Amygdala (tissue), 56 donors: ENCODE results near the gene NT5C2.
"Not testable (repeated sequence)": the region's sequence is repeated elsewhere in the genome, so short reads cannot be mapped to it uniquely, and the experiment has no call there.

ENCODE experiments used
- DNase-seq, 56 donors: peaks; one replicate each; lab custom pipeline; 2025; lab: John Stamatoyannopoulos, UW

The NT5C2 gene

DNA sequence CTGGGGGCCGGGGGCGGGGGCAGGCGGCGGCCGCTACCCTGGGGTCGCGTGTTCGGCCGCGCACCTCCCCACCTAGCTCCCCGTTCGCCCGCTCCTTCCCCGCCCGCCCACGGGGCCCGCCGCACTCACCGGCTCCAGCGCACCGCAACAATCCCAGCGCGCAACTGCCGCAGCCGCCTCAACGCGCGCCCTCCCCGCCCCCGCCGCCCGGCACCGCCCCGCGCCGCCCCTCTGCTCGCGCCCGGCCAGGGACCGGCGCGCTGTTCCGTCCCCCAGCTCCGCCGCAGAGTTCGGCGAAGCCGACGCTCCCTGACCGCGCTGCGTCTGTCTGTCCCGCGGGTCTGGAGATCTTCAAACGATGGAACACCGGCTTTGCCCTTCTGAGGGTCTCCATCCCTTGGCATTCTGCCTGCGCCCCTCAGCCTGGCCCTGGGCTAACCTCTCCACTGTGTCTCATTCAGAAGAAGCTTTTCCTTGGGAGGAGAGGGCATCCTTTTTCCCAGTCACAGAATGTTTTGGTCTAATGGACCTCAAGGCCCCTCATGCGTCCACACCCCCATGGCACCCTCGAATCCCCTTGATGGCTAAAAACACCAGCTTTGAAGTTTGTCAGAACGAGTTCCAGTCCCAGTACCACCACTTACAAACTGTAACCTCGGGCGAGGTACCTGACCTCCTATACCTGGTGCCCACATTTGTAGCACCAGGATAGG, at the start of gene NT5C2:
TSS of gene NT5C2 (minus strand) at position 166 of the 713 bp plus-strand sequence. CDS start 18,314 bp downstream, outside the sequence.
- DNase-seq, result peak in 53 of 56 donors; percentile 18 to 86 (median 66)

DNA sequence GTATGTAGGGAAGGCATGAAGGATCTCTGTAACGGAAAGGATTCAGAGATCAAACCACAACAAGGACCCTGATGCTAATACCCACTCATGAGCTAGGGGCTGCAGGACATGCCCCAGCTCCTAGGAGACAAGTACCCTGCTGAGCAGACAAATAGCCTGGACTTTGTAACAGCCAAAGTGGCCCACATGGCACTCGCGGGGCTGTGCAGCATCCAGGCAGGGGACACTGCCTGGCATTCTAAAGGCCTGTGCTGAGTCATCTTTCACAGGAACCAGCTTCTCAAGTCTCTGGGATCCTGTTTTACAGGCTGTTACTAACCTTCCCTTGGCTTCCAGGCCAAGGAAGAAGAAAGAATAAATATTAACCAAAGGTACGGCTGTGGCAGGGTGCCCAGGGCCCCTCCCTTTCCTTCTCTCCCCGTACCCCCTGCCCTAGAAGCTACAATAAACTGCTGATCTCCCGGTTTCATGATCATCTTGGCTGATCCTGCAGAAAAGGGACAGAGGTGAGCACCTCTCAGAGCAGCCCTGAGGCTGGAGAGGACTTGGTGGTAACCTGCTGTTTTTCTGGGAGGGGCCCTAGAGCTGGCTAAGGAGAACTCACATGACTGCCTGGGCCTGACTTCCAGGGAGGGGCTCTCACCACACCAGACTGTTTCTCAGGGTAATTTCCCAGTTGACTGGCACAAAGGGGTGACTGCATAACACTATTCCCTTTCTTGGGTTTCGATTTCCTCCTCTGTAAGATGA, 48.4 kb upstream of the NT5C2 start:
- DNase-seq, result peak in 24 of 56 donors; percentile 3 to 45 (median 10)

GRCh38 chr10:103238506-103239252, 45.6 kb upstream of the NT5C2 start:
- no peak for DNase-seq

DNA sequence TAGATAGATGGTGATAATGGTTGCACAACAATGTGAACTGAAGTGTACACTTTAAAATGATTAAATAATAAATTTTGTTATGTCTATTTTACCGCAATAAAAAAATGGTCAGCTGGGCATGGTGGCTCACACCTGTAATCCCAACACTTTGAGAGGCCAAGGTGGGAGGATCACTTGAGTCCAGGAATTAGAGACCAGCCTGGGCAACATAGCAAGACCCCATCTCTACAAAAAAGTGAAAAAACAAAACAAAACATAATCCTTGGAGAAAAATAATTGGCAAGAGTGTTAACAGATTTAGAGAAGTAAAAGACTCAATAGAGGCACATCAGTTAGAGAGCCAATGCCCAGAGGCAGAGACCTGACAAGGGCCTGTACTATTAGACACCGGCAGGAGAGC, 42.7 kb upstream of the NT5C2 start:
- DNase-seq, result no peak

GRCh38 chr10:103232772-103233488, 39.9 kb upstream of the NT5C2 start:
- DNase-seq, result no peak

DNA sequence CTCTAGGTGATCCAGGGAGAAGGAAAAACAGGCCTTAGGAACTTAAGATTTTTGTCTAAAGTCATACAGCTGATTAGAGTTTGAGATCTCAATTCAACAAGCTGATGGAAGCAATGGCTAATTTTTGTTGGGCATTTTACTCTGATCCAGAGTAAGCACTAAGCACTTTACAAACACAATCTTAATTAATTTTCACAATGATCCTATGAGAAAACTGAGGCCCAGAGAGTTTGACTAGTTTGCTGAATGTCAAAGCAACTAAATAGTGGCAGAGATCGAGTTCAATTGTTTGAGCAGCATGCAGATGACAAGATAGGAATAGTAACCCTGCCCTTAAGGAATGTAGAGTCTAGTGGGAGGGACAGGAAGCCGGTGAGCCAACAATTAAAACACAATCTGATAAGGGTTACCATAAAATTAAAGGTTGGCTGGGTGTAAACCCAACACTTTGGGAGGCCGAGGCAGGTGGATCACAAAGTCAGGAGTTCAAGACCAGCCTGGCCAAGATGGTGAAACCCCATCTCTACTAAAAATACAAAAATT, 39.1 kb upstream of the NT5C2 start:
- no peak for DNase-seq

GRCh38 chr10:103231047-103231551, 38.0 kb upstream of the NT5C2 start:
- DNase-seq, result no peak

GRCh38 chr10:103227416-103227815, 34.3 kb upstream of the NT5C2 start:
- no peak for DNase-seq

DNA sequence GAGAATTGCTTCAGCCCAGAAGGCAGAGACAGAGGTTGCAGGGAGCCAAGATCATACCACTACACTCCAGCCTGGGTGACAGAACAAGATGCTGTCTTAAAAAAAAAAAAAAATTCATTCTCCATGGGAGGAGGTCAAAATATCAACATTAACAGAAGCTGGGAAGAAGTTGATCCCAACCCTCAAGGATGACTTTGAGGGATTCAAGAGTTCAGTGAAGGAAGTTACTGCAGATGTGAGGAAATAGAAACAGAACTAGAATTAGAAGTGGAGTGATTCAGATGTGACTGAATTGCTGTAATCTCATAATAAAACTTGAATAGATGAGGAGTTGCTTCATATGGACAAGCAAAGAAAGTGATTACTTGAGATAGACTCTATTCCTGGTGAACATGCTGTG, 32.9 kb upstream of the NT5C2 start:
- no peak for DNase-seq

DNA sequence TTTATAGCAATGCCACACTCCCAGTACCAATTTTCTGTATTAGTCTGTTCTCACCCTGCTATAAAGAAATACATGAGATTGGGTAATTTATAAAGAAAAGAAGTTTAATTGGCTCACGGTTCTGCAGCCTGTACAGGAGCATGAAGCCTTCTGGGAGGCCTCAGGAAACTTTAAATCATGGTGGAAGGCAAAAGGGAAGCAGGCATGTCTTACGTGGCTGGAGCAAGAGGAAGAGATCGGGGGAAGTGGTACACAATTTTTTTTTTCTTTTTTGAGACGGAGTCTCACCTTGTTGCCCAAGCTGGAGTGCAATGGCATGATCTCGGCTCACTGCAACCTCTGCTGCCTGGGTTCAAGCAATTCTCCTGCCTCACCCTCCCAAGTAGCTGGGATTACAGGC, 31.6 kb upstream of the NT5C2 start:
- not testable (repeated sequence) for DNase-seq

GRCh38 chr10:103224133-103224532, 31.1 kb upstream of the NT5C2 start:
- DNase-seq, result no peak

DNA sequence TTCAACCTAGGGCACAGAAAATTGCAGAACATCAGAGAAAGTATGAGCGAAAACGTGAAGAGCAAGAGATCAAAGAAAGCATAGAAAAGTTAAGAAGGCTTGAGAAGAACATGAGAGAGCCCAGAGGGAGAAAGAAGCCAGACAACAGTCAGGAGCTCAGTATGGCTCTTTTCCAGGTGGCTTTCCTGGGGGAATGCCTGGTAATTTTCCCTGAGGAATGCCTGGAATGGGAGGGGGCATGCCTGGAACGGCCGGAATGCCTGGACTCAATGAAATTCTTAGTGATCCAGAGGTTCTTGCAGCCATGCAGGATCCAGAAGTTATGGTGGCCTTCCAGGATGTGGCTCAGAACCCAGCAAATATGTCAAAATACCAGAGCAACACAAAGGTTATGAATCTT, 23.3 kb upstream of the NT5C2 start:
- DNase-seq, result not testable (repeated sequence)

DNA sequence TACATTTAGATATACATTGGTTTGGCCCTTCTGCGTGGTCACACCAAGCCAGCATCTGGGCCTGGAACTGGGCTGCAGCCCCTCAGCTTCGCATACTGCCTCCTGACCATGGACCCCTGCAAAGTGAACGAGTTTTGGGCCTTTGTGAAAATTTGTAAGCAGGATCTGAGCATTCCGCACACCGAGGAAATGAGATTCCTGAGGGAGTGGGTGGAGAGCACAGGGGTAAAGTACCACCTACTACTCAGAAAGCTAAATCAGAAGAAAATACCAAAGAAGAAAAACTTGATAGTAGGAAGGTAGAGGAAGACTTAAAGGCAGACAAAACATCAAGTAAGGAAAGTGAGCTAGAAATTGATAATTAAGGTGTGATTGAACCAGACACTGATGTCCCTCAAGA, 22.5 kb upstream of the NT5C2 start:
- no peak for DNase-seq

DNA sequence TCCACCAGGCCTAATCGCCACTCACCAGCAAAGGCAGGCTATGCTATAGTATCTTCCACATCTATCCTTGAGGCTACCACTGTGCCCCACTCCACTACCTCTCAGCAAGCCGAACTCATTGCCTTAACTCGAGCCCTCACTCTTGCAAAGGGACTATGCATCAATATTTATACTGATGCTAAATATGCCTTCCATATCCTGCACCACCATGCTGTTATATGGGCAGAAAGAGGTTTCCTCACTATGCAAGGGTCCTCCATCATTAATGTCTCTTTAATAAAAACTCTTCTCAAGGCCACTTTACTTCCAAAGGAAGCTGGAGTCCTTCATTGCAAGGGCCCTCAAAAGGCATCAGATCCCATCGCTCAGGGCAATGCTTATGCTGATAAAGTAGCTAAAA, 17.2 kb upstream of the NT5C2 start:
- not testable (repeated sequence) for DNase-seq

DNA sequence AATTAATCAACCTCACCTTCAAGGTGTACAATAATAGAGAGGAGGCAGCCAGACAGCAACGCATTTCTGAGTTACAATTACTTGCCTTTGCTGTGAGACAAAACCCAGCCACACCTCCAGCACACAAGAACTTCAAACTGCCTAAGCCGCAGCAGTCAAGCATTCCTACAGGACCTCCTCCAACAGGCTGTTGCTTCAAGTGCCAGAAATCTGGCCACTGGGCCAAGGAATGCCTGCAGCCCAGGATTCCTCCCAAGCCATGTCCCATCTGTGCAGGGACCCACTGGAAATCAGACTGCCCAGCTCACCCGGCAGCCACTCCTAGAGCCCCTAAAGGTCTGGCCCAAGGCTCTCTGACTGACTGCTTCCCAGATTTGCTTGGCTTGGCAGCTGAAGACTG, 14.6 kb upstream of the NT5C2 start:
- DNase-seq, result not testable (repeated sequence)

DNA sequence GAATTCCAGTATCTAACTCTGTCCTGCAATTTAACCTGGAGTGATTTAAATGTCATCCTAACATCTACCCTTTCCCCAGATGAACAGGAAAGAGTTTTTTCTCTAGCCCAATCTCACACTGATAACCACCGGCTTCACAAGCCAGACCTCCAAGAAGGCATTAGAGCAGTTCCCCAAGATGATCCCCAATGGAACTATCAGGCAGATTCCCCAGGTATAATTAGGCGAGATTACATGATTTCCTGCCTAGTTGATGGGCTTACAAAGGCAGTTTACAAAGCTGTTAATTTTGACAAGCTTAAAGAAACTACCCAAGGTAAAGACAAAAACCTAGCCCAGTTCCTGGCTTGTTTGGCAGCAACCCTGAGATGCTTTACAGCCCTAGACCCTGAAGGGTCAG, 14.1 kb upstream of the NT5C2 start:
- DNase-seq, result no peak

DNA sequence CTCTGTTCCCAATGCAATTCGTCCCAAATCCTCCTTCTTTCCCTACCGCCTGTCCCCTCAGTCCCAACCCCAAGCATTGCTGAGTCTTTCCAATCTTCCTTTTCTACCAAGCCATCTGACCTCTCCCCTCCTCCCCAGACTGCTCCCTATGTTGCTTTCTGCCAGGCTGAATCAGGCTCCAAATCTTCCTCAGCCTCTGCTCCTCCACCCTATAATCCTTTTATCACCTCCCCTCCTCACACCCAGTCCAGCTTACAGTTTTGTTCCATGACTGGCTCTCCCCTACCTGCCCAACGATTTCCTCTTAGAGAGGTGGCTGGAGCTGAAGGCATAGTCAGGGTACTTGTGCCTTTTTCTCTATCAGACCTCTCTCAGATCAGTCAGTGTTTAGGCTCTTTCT, 13.6 kb upstream of the NT5C2 start:
- DNase-seq, result not testable (repeated sequence)

DNA sequence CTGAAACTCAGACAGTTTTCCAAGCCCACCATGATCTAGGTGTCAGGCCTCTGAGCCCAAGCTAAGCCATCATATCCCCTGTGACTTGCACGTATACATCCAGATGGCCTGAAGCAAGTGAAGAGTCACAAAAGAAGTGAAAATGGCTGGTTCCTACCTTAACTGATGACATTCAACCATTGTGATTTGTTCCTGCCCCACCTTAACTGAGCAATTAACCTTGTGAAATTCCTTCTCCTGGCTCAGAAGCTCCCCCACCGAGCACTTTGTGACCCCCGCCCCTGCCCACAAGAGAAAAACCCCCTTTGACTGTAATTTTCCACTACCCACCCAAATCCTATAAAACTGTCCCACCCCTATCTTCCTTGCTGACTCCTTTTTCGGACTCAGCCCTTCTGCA, 12.3 kb upstream of the NT5C2 start:
- DNase-seq, result not testable (repeated sequence)

DNA sequence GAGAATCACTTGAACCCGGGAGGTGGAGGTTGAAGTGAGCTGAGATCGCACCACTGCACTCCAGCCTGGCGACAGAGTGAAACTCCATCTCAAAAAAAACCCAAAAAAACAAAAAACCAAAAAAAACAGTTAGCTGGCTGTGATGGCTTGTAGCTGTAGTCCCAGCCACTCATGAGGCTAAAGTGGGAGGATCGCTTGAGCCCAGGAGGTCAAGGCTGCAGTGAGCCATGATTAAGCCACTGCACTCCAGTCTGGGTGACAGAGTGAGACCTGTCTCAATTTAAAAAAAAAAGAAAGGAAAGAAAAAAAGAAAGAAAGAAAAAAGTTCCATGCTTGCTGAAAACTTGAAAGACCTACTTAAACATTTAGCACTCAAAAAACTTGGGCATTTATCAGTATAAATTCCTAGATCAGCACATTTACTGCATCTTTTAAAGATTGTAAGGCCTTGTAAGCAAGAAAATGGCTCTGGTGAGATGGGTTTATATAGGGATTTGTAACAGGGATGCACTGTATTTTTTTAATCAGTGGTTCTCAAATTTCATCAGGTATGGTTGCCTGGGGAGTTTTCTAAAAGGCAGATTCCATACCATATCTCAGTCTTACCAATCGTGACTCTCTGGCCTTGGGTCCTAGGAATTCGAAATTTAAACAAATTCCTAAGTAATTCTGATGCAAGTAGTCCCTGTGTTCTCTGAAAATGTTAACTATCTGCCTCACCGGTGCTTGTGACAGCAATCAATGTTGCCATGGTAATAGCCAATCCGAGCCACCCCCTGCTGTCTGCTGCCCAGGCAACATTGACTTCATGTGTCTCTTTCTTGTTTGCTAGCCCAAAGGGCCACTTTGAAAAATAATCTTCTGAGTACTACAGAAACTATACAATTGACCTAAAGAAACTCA, 11.5 kb upstream of the NT5C2 start:
- peak in 10 of 56 donors; percentile 2 to 29 (median 17) for DNase-seq
